Measurements from ENCODE around the gene CCL26. TPM values are rescaled to one million over a fixed set of nuclear protein-coding genes. Genes with fewer than 3 reads are reported as not detected.
A peak's percentile ranks its signal among the peaks of the same experiment; 100 is the strongest.

The CCL26 gene
- total RNA-seq, 1 donor from 2014 or later = 0.59 TPM

GRCh38 chr7:75757860-75758259 is 14.2 kb downstream of the CCL26 start:
- no peak overlapping the region for H3K27ac Mint-ChIP-seq (ENCODE audit: unreplicated experiment)
- no peak overlapping the region for H3K4me3 Mint-ChIP-seq (ENCODE audit: unreplicated experiment)

GRCh38 chr7:75756991-75757676 is 14.9 kb downstream of the CCL26 start:
- peak overlapping the region; percentile 36 for H3K27ac Mint-ChIP-seq (ENCODE audit: unreplicated experiment)

More at GRCh38 chr7:75757860-75758259, 14.2 kb downstream of the CCL26 start:
- no peaks in the 10 kb centered on the region for H3K36me3 Mint-ChIP-seq (ENCODE audit: low read depth, unreplicated experiment)
- no peak for TF ChIP-seq CTCF (IDR thresholded peaks at IDR 0.05; ENCODE audit: unreplicated experiment)
- no peaks in the 10 kb centered on the region for H3K9me3 Mint-ChIP-seq (ENCODE audit: unreplicated experiment)
- no peaks in the 10 kb centered on the region for H3K27me3 Mint-ChIP-seq (ENCODE audit: unreplicated experiment)
- DNase-seq (ENCODE audit: low spot score) = no peak
- peaks cover 4% of the 10 kb centered on the region for H3K4me1 Mint-ChIP-seq (ENCODE audit: unreplicated experiment)

GRCh38 chr7:75756206-75756990 is 15.6 kb downstream of the CCL26 start:
- no peak for TF ChIP-seq CTCF (IDR thresholded peaks at IDR 0.05; ENCODE audit: unreplicated experiment)
- Mint-ChIP-seq H3K4me1 (ENCODE audit: unreplicated experiment) (peaks cover 4% of the 10 kb centered on the region), H3K27ac (ENCODE audit: unreplicated experiment) (no peak overlapping the region), H3K36me3 (ENCODE audit: low read depth, unreplicated experiment) (no peaks in the 10 kb centered on the region), H3K27me3 (ENCODE audit: unreplicated experiment) (no peaks in the 10 kb centered on the region), H3K9me3 (ENCODE audit: unreplicated experiment) (no peaks in the 10 kb centered on the region), H3K4me3 (ENCODE audit: unreplicated experiment) (no peak overlapping the region)
- no peak for DNase-seq (ENCODE audit: low spot score)

More at GRCh38 chr7:75756991-75757676, 14.9 kb downstream of the CCL26 start:
- H3K4me3 Mint-ChIP-seq (ENCODE audit: unreplicated experiment) = no peak overlapping the region
- peak; percentile 62 for TF ChIP-seq CTCF (IDR thresholded peaks at IDR 0.05; ENCODE audit: unreplicated experiment)
- no peaks in the 10 kb centered on the region for H3K9me3 Mint-ChIP-seq (ENCODE audit: unreplicated experiment)
- H3K4me1 Mint-ChIP-seq (ENCODE audit: unreplicated experiment) = peaks cover 4% of the 10 kb centered on the region
- no peaks in the 10 kb centered on the region for H3K27me3 Mint-ChIP-seq (ENCODE audit: unreplicated experiment)
- DNase-seq (ENCODE audit: low spot score) = peak; percentile 37
- H3K36me3 Mint-ChIP-seq (ENCODE audit: low read depth, unreplicated experiment) = no peaks in the 10 kb centered on the region

GRCh38 chr7:75743455-75743859 is 28.6 kb downstream of the CCL26 start:
- DNase-seq (ENCODE audit: low spot score) = no peak
- no peaks in the 10 kb centered on the region for H3K36me3 Mint-ChIP-seq (ENCODE audit: low read depth, unreplicated experiment)
- no peak for TF ChIP-seq CTCF (IDR thresholded peaks at IDR 0.05; ENCODE audit: unreplicated experiment)
- H3K27ac Mint-ChIP-seq (ENCODE audit: unreplicated experiment) = no peak overlapping the region
- H3K27me3 Mint-ChIP-seq (ENCODE audit: unreplicated experiment) = peaks cover 5% of the 10 kb centered on the region
- H3K9me3 Mint-ChIP-seq (ENCODE audit: unreplicated experiment) = no peaks in the 10 kb centered on the region
- peaks cover 5% of the 10 kb centered on the region for H3K4me1 Mint-ChIP-seq (ENCODE audit: unreplicated experiment)
- H3K4me3 Mint-ChIP-seq (ENCODE audit: unreplicated experiment) = no peak overlapping the region

All from endothelial cell (in vitro differentiated cells).